Measurements from ENCODE around the gene STRN3.
"Not testable (repeated sequence)": the region's sequence is repeated elsewhere in the genome, so short reads cannot be mapped to it uniquely, and the experiment has no call there.

DNA sequence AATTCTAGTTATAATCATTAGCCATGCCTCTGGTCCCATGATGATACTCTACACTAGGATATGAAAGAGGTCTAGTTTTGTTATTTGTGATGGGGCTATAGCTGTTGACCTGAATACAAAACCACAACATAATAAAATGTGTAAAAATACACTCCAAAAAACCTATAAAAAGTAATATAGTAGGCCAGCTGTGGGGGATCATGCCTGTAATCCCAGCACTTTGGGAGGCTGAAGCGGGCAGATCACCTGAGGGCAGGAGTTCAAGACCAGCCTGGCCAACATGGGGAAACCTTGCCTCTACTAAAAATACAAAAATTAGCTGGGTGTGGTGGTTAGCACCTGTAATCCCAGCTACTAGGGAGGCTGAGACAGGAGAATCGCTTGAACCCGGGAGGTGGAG is 129.1 kb downstream of the STRN3 start:
- TF ChIP-seq, protein P1, sequence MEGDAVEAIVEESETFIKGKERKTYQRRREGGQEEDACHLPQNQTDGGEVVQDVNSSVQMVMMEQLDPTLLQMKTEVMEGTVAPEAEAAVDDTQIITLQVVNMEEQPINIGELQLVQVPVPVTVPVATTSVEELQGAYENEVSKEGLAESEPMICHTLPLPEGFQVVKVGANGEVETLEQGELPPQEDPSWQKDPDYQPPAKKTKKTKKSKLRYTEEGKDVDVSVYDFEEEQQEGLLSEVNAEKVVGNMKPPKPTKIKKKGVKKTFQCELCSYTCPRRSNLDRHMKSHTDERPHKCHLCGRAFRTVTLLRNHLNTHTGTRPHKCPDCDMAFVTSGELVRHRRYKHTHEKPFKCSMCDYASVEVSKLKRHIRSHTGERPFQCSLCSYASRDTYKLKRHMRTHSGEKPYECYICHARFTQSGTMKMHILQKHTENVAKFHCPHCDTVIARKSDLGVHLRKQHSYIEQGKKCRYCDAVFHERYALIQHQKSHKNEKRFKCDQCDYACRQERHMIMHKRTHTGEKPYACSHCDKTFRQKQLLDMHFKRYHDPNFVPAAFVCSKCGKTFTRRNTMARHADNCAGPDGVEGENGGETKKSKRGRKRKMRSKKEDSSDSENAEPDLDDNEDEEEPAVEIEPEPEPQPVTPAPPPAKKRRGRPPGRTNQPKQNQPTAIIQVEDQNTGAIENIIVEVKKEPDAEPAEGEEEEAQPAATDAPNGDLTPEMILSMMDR (IDR thresholded peaks at IDR 0.05; ENCODE audit: low read depth, low read length): not testable (repeated sequence)
- not testable (repeated sequence) for TF ChIP-seq POLR2A (IDR thresholded peaks at IDR 0.05; ENCODE audit: extremely low read depth, insufficient read length); MAX (IDR thresholded peaks at IDR 0.05; ENCODE audit: low read depth, low read length); MYC (IDR thresholded peaks at IDR 0.05; ENCODE audit: low read depth, low read length)
